DMS 273 (cell line): ENCODE data around the gene SLC47A2.
"Not testable (repeated sequence)": the region's sequence is repeated elsewhere in the genome, so short reads cannot be mapped to it uniquely, and the experiment has no call there.

Experiments used
- DNase-seq: peaks from one replicate; lab custom pipeline; 2025; ENCODE audit not compliant: unreplicated experiment; lab: John Stamatoyannopoulos, UW

SLC47A2 gene

GRCh38 chr17:19708431-19709175 is 7.8 kb downstream of the SLC47A2 start:
- no peak for DNase-seq

GRCh38 chr17:19707728-19708221 is 8.6 kb downstream of the SLC47A2 start:
- DNase-seq: no peak

- peak; percentile 87 for DNase-seq
These were observed 9.3 kb downstream of the SLC47A2 start for GRCh38 chr17:19706791-19707727.

GRCh38 chr17:19705771-19706770 is 10.3 kb downstream of the SLC47A2 start:
- DNase-seq: peak; percentile 56

- DNase-seq: no peak
These were observed 11.2 kb downstream of the SLC47A2 start for GRCh38 chr17:19705201-19705600.

- no peak for DNase-seq
These were observed 12.4 kb downstream of the SLC47A2 start for GRCh38 chr17:19703828-19704613.

GRCh38 chr17:19703106-19703827 is 13.1 kb downstream of the SLC47A2 start:
- peak; percentile 79 for DNase-seq

GRCh38 chr17:19702217-19702641 is 14.2 kb downstream of the SLC47A2 start:
- DNase-seq: no peak

- DNase-seq: no peak
These were observed 29.8 kb downstream of the SLC47A2 start for GRCh38 chr17:19686400-19687090.

GRCh38 chr17:19684909-19685580 is 31.3 kb downstream of the SLC47A2 start:
- DNase-seq: not testable (repeated sequence)

GRCh38 chr17:19683117-19683516 is 33.3 kb downstream of the SLC47A2 start:
- no peak for DNase-seq

GRCh38 chr17:19678581-19679453 is 37.6 kb downstream of the SLC47A2 start:
- no peak for DNase-seq

GRCh38 chr17:19677736-19678379 is 38.5 kb downstream of the SLC47A2 start:
- no peak for DNase-seq

GRCh38 chr17:19676896-19677295 is 39.5 kb downstream of the SLC47A2 start:
- DNase-seq: no peak

GRCh38 chr17:19673623-19674022 is 42.8 kb downstream of the SLC47A2 start:
- no peak for DNase-seq

- no peak for DNase-seq
These were observed 44.2 kb downstream of the SLC47A2 start for GRCh38 chr17:19672009-19672750.
